Heart left ventricle (tissue), 16 donors: ENCODE measurements around the gene NFASC. TPM values are rescaled to one million over a fixed set of nuclear protein-coding genes. Genes with fewer than 3 reads are reported as not detected.

Experiments
- ATAC-seq, 4 donors: fragments of 200-7000 bp; cut with Tn5 transposase; one replicate each; pipeline ENCODE4 v1.9.1; 2020 to 2022; ENCODE audit warnings: moderate library complexity in 4 of 4, mild to moderate bottlenecking in 3 of 4, moderate number of reproducible peaks in 1 of 4
- DNase-seq, 5 donors: peaks; one replicate each; pipeline ENCODE4 v3.0.0-alpha.2; 2020
- H3K27ac ChIP-seq, 12 donors: fragments of 200-600 bp; sonication (generic) in 4 of 12; one replicate each; pipeline versions ENCODE4 v1.5.0 to v1.8.0; 2016 to 2022; ENCODE audit warnings: mild to moderate bottlenecking in 2 of 12
- H3K27me3 ChIP-seq, 9 donors: fragments of 200-600 bp; sonication (generic) in 2 of 9; one replicate each; pipeline versions ENCODE4 v1.5.1 to v1.8.0; 2016 to 2022; ENCODE audit warnings: mild to moderate bottlenecking in 3 of 9
- H3K36me3 ChIP-seq, 9 donors: fragments of 200-600 bp; sonication (generic) in 2 of 9; one replicate each; pipeline versions ENCODE4 v1.5.0 to v1.8.0; 2018 to 2022; ENCODE audit warnings: mild to moderate bottlenecking in 2 of 9
- H3K4me1 ChIP-seq, 12 donors: fragments of 200-600 bp; sonication (generic) in 4 of 12; one replicate each; pipeline versions ENCODE4 v1.5.0 to v1.8.0; 2016 to 2022; ENCODE audit warnings: mild to moderate bottlenecking in 3 of 12
- H3K4me3 ChIP-seq, 12 donors: fragments of 200-600 bp; sonication (generic) in 4 of 12; one replicate each; pipeline versions ENCODE4 v1.5.0 to v1.8.0; 2017 to 2022; ENCODE audit warnings: mild to moderate bottlenecking in 9 of 12, moderate library complexity in 4 of 12
- H3K9me3 ChIP-seq, 12 donors: fragments of 200-600 bp; sonication (generic) in 4 of 12; one replicate each; pipeline versions ENCODE4 v1.5.0 to v1.8.0; 2016 to 2022; ENCODE audit warnings: mild to moderate bottlenecking in 1 of 12
- POLR2A ChIP-seq, 2 donors: fragments of 450-650 bp; IDR thresholded peaks; one replicate each; pipeline ENCODE4 v1.6.1; 2017; ENCODE audit warnings: antibody characterized with exemption in 2 of 2, mild to moderate bottlenecking in 2 of 2, moderate library complexity in 2 of 2
- WGBS, 4 donors: extraction: QIAGEN DNeasy Blood & Tissue Kit in 2 of 4; methylation state at CpG; one replicate each; pipeline versions ENCODE4 v1.1.5 to v1.1.7; 2013 to 2018; 5-methylcytosine and 5-hydroxymethylcytosine counted together
- intact Hi-C, 10 donors: fragments of 100-400 bp; cut with DNase I; formaldehyde crosslinking; loops; one replicate each; pipeline versions ENCODE4 v1.11.1 to v1.14.2; 2022
- polyA plus RNA-seq, 2 donors: library from polyadenylated mRNA; stranded (reverse); fragments of 200-250 nt; gene quantifications; one replicate each; pipeline ENCODE4 v1.2.3, GENCODE V29; 2013
- total RNA-seq, 9 donors: library from RNA; depleted of rRNA in 2 of 9; stranded (reverse); fragments of >200 nt in 2 of 9; fragmentation: NEBNext Ultra II Directional in 3 of 9; extraction: Animal tissue kit (Norgen Biotek cat#: 25700) in 3 of 9; gene quantifications; one replicate each; pipeline versions ENCODE4 v1.1.0 to v1.2.4, GENCODE V29; 2016 to 2023
- TF ChIP-seq, protein P1 (sequence below), 12 donors: fragments of 200-600 bp; sonication (generic) in 4 of 12; IDR thresholded peaks; one replicate each; pipeline versions ENCODE4 v1.5.0 to v1.8.0; 2018 to 2022; ENCODE audit warnings: antibody characterized with exemption in 12 of 12, mild to moderate bottlenecking in 5 of 12
- donor health status: ischemic (EF 13 %, LVEDD 7.1; RV severe dilation, severe dysfunction).
- donor health status: healthy with polysubstance abuse.
- donor health status: DM: no; HTN: yes; CAD: no.
- donor health status: DM: no; HTN: no; CAD: no.
- donor health status: ischemic (EF 25% LVEDD 6.9; RV normal size, moderate dysfunction).
- donor health status: ischemic (EF 25% LVEDD 5.7; RV mildly dilated, moderate dysfunction).
- donor health status: healthy.
- donor health status: DM: yes; HTN: yes; CAD: no.
- donor health status: ischemic (EF 35%, LVEDD 5.7; RV mildly dilated, moderate dysfunction).
- donor health status: nonischemic (EF 11% LVEDD 7.7; RV severe dilation, severe dysfunction).
- donor health status: DM: yes; HTN: yes; CAD: no.
- donor health status: PGD.
- donor health status: ischemic (EF 29% LVEDD 5.4; RV normal size, mild dysfunction).
- donor health status: nonischemic (EF 23%, LVEDD 6.1; RV moderate dilation, normal function).

Gene NFASC
- total and polyA plus RNA-seq, 11 donors = 2.5 to 14.6 (median 10.3) TPM

DNA sequence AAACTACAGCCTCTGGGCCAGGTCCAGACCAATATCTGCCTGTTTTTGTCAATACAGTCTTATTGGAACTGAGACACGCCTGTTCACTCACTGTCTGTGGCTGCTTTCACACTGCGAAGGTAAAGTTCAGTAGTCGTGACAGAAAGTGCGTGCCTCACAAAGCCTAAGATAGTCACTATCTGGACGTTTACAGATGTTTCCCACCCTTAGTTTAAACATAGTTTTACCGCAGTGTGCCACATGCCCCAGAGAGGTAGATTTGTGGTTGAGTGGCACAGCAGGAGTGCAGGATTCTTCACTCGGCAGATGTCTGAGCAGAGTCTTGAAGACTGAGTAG is 61.9 kb downstream of the NFASC start:
- intact Hi-C loops = loop anchor here in 2 of 10 donors (10.0 kb wide), 2 partner anchors 358 to 368 kb away; no protein-coding TSS in a partner anchor
- DNase-seq (no peak), ATAC-seq (no peak)
- H3K36me3 ChIP-seq = no peaks in the 10 kb centered on the region
- no peak overlapping the region for H3K27ac ChIP-seq
- H3K4me3 ChIP-seq = no peak overlapping the region
- peaks cover 0 to 17% (median 0%) of the 10 kb centered on the region in 12 donors for H3K4me1 ChIP-seq
- 72 to 90% (median 80%) methylated on average over 7 of the region's 7 CpGs for WGBS, 4 donors
- peaks cover 0 to 4% (median 0%) of the 10 kb centered on the region in 9 donors for H3K27me3 ChIP-seq
- no peaks in the 10 kb centered on the region for H3K9me3 ChIP-seq
- TF ChIP-seq, protein P1, sequence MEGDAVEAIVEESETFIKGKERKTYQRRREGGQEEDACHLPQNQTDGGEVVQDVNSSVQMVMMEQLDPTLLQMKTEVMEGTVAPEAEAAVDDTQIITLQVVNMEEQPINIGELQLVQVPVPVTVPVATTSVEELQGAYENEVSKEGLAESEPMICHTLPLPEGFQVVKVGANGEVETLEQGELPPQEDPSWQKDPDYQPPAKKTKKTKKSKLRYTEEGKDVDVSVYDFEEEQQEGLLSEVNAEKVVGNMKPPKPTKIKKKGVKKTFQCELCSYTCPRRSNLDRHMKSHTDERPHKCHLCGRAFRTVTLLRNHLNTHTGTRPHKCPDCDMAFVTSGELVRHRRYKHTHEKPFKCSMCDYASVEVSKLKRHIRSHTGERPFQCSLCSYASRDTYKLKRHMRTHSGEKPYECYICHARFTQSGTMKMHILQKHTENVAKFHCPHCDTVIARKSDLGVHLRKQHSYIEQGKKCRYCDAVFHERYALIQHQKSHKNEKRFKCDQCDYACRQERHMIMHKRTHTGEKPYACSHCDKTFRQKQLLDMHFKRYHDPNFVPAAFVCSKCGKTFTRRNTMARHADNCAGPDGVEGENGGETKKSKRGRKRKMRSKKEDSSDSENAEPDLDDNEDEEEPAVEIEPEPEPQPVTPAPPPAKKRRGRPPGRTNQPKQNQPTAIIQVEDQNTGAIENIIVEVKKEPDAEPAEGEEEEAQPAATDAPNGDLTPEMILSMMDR (IDR thresholded peaks at IDR 0.05) = no peak
- TF ChIP-seq POLR2A (IDR thresholded peaks at IDR 0.05) = no peak

DNA sequence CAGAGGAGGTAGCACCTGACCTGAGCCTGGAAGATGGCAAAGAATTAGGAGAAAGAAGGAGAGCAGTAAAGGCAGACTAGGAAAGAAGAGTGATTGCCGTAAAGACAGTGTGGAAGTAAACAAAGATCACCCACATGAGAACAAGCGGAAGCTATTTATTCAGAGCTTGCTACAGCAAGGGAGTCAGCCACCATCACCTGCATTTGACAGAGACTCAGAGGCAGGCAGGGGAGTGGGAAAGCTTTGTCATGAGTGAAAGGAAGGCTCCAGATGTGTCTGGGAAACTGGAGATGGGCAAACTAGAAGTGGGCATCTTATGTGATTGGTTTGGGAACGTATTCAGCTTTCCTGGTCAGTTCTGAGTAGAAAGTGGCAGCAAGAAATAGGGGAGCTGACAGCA is 64.5 kb downstream of the NFASC start:
- WGBS, 4 donors = 79 to 90% (median 89%) methylated on average over 3 of the region's 3 CpGs
- DNase-seq = no peak
- no peak overlapping the region for H3K4me3 ChIP-seq
- no peaks in the 10 kb centered on the region for H3K36me3 ChIP-seq
- no peak for TF ChIP-seq POLR2A (IDR thresholded peaks at IDR 0.05)
- TF ChIP-seq, protein P1 (IDR thresholded peaks at IDR 0.05) = no peak
- peaks cover 0 to 13% (median 0%) of the 10 kb centered on the region in 12 donors for H3K4me1 ChIP-seq
- intact Hi-C loops = loop anchor here in 3 of 10 donors (5.0 to 10.0 kb wide), 3 partner anchors 48 to 370 kb away; no protein-coding TSS in a partner anchor
- H3K27me3 ChIP-seq = peaks cover 0 to 4% (median 0%) of the 10 kb centered on the region in 9 donors
- no peak for ATAC-seq
- H3K9me3 ChIP-seq = no peaks in the 10 kb centered on the region
- no peak overlapping the region for H3K27ac ChIP-seq

DNA sequence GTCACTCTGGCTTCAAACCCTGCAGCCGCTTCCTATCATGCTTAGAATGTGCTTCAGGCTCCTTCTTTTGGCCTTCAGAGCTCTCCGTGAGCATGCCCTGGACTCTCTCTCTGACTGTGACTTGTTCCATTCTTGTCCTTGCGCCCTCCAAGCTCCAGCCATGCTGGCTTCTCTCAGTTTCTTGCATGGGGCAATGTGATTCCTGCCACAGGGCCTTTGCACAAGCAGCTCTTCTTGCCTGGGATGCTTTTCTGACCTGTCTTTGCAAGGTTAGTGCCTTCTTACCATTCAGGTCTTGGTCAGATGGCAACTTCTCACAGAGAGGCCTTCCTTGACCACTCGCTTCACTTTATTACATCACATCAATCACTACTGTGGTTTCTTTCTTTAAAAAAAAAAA is 66.1 kb downstream of the NFASC start:
- no peak overlapping the region for H3K4me3 ChIP-seq
- H3K36me3 ChIP-seq = no peaks in the 10 kb centered on the region
- intact Hi-C loops = loop anchor here in 3 of 10 donors (2.0 to 10.0 kb wide), 4 partner anchors 49 to 372 kb away; no protein-coding TSS in a partner anchor
- WGBS, 4 donors = 71 to 90% (median 78%) methylated on average over 4 of the region's 4 CpGs
- H3K27me3 ChIP-seq = peaks cover 0 to 4% (median 0%) of the 10 kb centered on the region in 9 donors
- DNase-seq (no peak), ATAC-seq (no peak)
- TF ChIP-seq POLR2A (IDR thresholded peaks at IDR 0.05) = no peak
- TF ChIP-seq, protein P1 (IDR thresholded peaks at IDR 0.05) = no peak
- peaks cover 0 to 5% (median under 1%) of the 10 kb centered on the region in 12 donors for H3K4me1 ChIP-seq
- H3K27ac ChIP-seq = no peak overlapping the region
- H3K9me3 ChIP-seq = no peaks in the 10 kb centered on the region

DNA sequence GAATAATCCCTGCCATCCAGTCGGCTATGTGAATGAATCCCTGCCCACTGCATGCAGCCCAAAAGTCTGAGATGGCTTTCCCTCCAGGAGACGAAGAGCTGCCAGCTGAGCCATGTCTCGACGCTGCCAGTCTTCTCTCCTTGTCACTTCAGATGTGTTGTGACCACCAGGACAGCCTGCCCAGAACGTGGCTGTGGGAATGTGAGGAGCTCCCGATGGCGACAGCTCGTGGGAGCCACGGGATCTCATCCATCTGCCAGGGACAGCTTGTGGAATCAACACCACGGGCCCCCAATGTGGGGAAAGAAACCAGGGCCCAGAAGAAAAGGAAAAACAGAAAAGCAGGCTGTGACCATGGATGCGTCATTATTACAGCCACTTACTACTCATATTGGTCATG is 67.2 kb downstream of the NFASC start:
- DNase-seq (no peak), ATAC-seq (no peak)
- H3K36me3 ChIP-seq = no peaks in the 10 kb centered on the region
- TF ChIP-seq POLR2A (IDR thresholded peaks at IDR 0.05) = no peak
- TF ChIP-seq, protein P1 (IDR thresholded peaks at IDR 0.05) = no peak
- WGBS, 4 donors = 73 to 80% (median 79%) methylated on average over 11 of the region's 11 CpGs
- peaks cover 0 to under 1% (median 0%) of the 10 kb centered on the region in 9 donors for H3K27me3 ChIP-seq
- no peaks in the 10 kb centered on the region for H3K9me3 ChIP-seq
- H3K4me1 ChIP-seq = peaks cover 0 to 10% (median 3%) of the 10 kb centered on the region in 12 donors
- H3K27ac ChIP-seq = no peak overlapping the region
- no peak overlapping the region for H3K4me3 ChIP-seq
- intact Hi-C loops = loop anchor here in 3 of 10 donors (2.0 to 10.0 kb wide), 4 partner anchors 51 to 373 kb away; no protein-coding TSS in a partner anchor
